K562 (cell line): ENCODE data around the gene IL31RA. TPM values are rescaled to one million over a fixed set of nuclear protein-coding genes. Genes with fewer than 3 reads are reported as not detected.

ENCODE experiments used
- ATAC-seq: fragments of 200-7000 bp; cut with Tn5 transposase; 3 replicates; pipeline ENCODE4 v1.9.1; 2020; ENCODE audit warnings: moderate library complexity
- BruUV-seq: library from RNA; stranded (reverse); fragments of 400-500 nt; replicated peaks from 2 replicates; lab custom pipeline; 2021; lab: Mats Ljungman, UMichigan
- CTCF ChIA-PET: fragments of 300-600 bp; formaldehyde crosslinking; extraction: SDS; loops from one replicate; lab custom pipeline; 2021; ENCODE audit warnings: low intra/inter-chr PET ratio; lab: Yijun Ruan, JAX
- POLR2A ChIA-PET: fragments of 300-600, 350-650 bp; sonication (Branson Sonifier 250); formaldehyde crosslinking; extraction: SDS; loops from one replicate; lab custom pipeline; 2021; ENCODE audit warnings: antibody characterized with exemption, inconsistent platforms; lab: Yijun Ruan, JAX
- DNase-seq, 4 experiments: peaks; one replicate each; pipeline versions ENCODE4 v3.0.0 to v3.0.0-alpha.2; 2011 to 2018; ENCODE audit warnings: low spot score in 3 of 4, mixed read lengths in 3 of 4; ENCODE audit errors: extremely low read depth in 1 of 4
- FAIRE-seq: peaks from 2 replicates; lab custom pipeline; 2011; peaks lifted over from hg19 to GRCh38; lab: Jason Lieb, UNC
- H2AFZ ChIP-seq: 2 replicates; pipeline ENCODE4 v1.6.0; 2011; ENCODE audit warnings: low read depth, low read length, control low read depth, inconsistent platforms
- H3K27ac ChIP-seq: fragments of 200-600 bp; 3 replicates; pipeline ENCODE4 v1.8.0; 2011; ENCODE audit warnings: low read depth, mild to moderate bottlenecking, control low read depth, inconsistent platforms, low read length, moderate library complexity, mixed read lengths; ENCODE audit errors: extremely low read depth
- H3K27me3 ChIP-seq, 2 experiments: fragments of 300-600 bp in 1 of 2; 2 replicates in 1 of 2; 3 replicates in 1 of 2; pipeline versions ENCODE4 v1.6.0 to v1.8.0; 2011; ENCODE audit warnings: inconsistent platforms in 2 of 2, low read length in 2 of 2, mild to moderate bottlenecking in 1 of 2, mixed read lengths in 1 of 2, moderate library complexity in 1 of 2; ENCODE audit not compliant: control insufficient read depth in 2 of 2, insufficient read depth in 2 of 2
- H3K36me3 ChIP-seq: fragments of 300-600 bp; 3 replicates; pipeline ENCODE4 v1.8.0; 2011; ENCODE audit warnings: mild to moderate bottlenecking, low read length, inconsistent platforms; ENCODE audit not compliant: control insufficient read depth, insufficient read depth
- H3K4me1 ChIP-seq, 2 experiments: fragments of 200-600 bp in 1 of 2; replicated peaks in 1 of 2; 2 replicates in 1 of 2; 3 replicates in 1 of 2; pipeline versions ENCODE4 v1.5.1 to v1.8.0; 2011; ENCODE audit warnings: inconsistent platforms in 2 of 2, low read length in 2 of 2, mild to moderate bottlenecking in 1 of 2, mixed read lengths in 1 of 2, moderate library complexity in 1 of 2; ENCODE audit not compliant: control insufficient read depth in 2 of 2, insufficient read depth in 2 of 2
- H3K4me2 ChIP-seq: 2 replicates; pipeline ENCODE4 v1.6.1; 2011; ENCODE audit warnings: low read length, control low read depth, inconsistent platforms, mixed read lengths; ENCODE audit not compliant: insufficient read depth
- H3K4me3 ChIP-seq: fragments of 200-600 bp; sonication (generic), shearing (Covaris generic); 2 replicates; pipeline ENCODE4 v1.5.1; 2016; ENCODE audit warnings: control low read depth, inconsistent platforms
- H3K79me2 ChIP-seq: fragments of 200-600 bp; 3 replicates; pipeline ENCODE4 v1.8.0; 2011; ENCODE audit warnings: low read length, inconsistent platforms; ENCODE audit not compliant: control insufficient read depth, insufficient read depth
- H3K9ac ChIP-seq, 2 experiments: 2 replicates each; pipeline versions ENCODE4 v1.6.0 to v1.6.1; 2011; ENCODE audit warnings: low read depth in 2 of 2, low read length in 2 of 2, control low read depth in 1 of 2, inconsistent platforms in 1 of 2, mild to moderate bottlenecking in 1 of 2, mixed read lengths in 1 of 2; ENCODE audit not compliant: insufficient read depth in 1 of 2
- H3K9me1 ChIP-seq: one replicate; pipeline ENCODE4 v1.6.0; 2011; ENCODE audit warnings: inconsistent platforms, mild to moderate bottlenecking, low read length, moderate library complexity; ENCODE audit not compliant: control insufficient read depth, insufficient read depth
- H3K9me3 ChIP-seq: replicated peaks from 2 replicates; pipeline ENCODE4 v1.5.1; 2011; ENCODE audit warnings: low read depth, low read length, inconsistent platforms; ENCODE audit not compliant: control insufficient read depth, insufficient read depth
- H4K20me1 ChIP-seq: replicated peaks from 2 replicates; pipeline ENCODE4 v1.6.1; 2011; ENCODE audit warnings: low read length, inconsistent platforms, mixed read lengths; ENCODE audit not compliant: control insufficient read depth, insufficient read depth
- ARID4B ChIP-seq: sonication (generic); formaldehyde crosslinking; IDR thresholded peaks from 2 replicates; pipeline ENCODE4 v1.8.0; 2022; ENCODE audit warnings: mild to moderate bottlenecking, missing genetic modification reagents
- FOXP1 ChIP-seq: sonication (generic); formaldehyde crosslinking; IDR thresholded peaks from 2 replicates; pipeline ENCODE4 v1.8.0; 2022; ENCODE audit warnings: mild to moderate bottlenecking, missing genetic modification reagents
- HMGXB4 ChIP-seq: sonication (generic); formaldehyde crosslinking; IDR thresholded peaks from 2 replicates; pipeline ENCODE4 v1.8.1; 2023; ENCODE audit warnings: mild to moderate bottlenecking, missing genetic modification reagents
- HNRNPL ChIP-seq: fragments of 200-400 bp; formaldehyde crosslinking; IDR thresholded peaks from 2 replicates; pipeline ENCODE4 v1.6.1; 2017; ENCODE audit warnings: low read depth, mild to moderate bottlenecking, low read length
- MLLT1 ChIP-seq, 2 experiments: fragments of 450-650 bp; IDR thresholded peaks; 2 replicates each; pipeline ENCODE4 v1.6.1; 2016
- PHB ChIP-seq: fragments of 250-450 bp; sonication (Bioruptor Pico); IDR thresholded peaks from 2 replicates; pipeline ENCODE4 v1.5.0; 2021
- SMARCB1 ChIP-seq: IDR thresholded peaks from 2 replicates; pipeline ENCODE4 v1.6.1; 2011; ENCODE audit warnings: improper control_type of control experiment, low read depth; ENCODE audit not compliant: insufficient read length
- U2AF2 ChIP-seq: fragments of 200-400 bp; formaldehyde crosslinking; optimal IDR thresholded peaks from 2 replicates; pipeline ENCODE3; 2017; ENCODE audit warnings: low read depth, mild to moderate bottlenecking, low read length
- USF2 ChIP-seq: sonication (generic); formaldehyde crosslinking; IDR thresholded peaks from 2 replicates; pipeline ENCODE4 v1.5.0; 2020; ENCODE audit warnings: missing genetic modification reagents
- ZNF165 ChIP-seq: fragments of 250-450 bp; sonication (Bioruptor Pico); IDR thresholded peaks from 2 replicates; pipeline ENCODE4 v1.4.0; 2020; ENCODE audit warnings: borderline replicate concordance
- ZNF217 ChIP-seq: sonication (generic); formaldehyde crosslinking; IDR thresholded peaks from 2 replicates; pipeline ENCODE4 v1.8.0; 2022; ENCODE audit warnings: mild to moderate bottlenecking, missing genetic modification reagents
- ZNF232 ChIP-seq: sonication (generic); formaldehyde crosslinking; IDR thresholded peaks from 2 replicates; pipeline ENCODE4 v1.8.0; 2022; ENCODE audit warnings: mild to moderate bottlenecking, missing genetic modification reagents
- ZNF584 ChIP-seq: fragments of 200-800 bp; sonication (Bioruptor generic); IDR thresholded peaks from 2 replicates; pipeline ENCODE4 v1.6.1; 2016; ENCODE audit warnings: low read depth, mild to moderate bottlenecking, missing genetic modification characterization, missing compliant biosample characterization
- WGBS: fragments of 100-300 bp; shearing (Covaris generic); methylation state at CpG from one replicate; pipeline ENCODE4 v1.1.6; 2016; ENCODE audit warnings: low coverage, mixed read lengths; ENCODE audit not compliant: insufficient coverage; ENCODE audit errors: missing lambda C conversion rate; 5-methylcytosine and 5-hydroxymethylcytosine counted together
- in situ Hi-C: fragments of 300-500 bp; cut with MboI; formaldehyde crosslinking; loops from 4 replicates; pipeline ENCODE4 v1.15.0; 2018; ENCODE audit warnings: inconsistent platforms, mixed read lengths
- intact Hi-C: fragments of 100-400 bp; cut with micrococcal nuclease; formaldehyde crosslinking; loops from 2 replicates; pipeline ENCODE4 v1.14.2; 2022
- polyA plus RNA-seq, 8 experiments: library from polyadenylated mRNA; depleted of rRNA in 4 of 8; stranded (reverse) in 5 of 8; unstranded in 3 of 8; fragments of >200 nt; fragmentation: Nextera tagmentation in 2 of 8; fragmentation: Illumina TruSeq in 1 of 8; extraction: Ambion mirVana in 2 of 8; extraction: Trizol in 1 of 8; gene quantifications; 2 replicates each; pipeline versions ENCODE4 v1.2.1 to v1.2.3, GENCODE V29; 2011 to 2014; ENCODE audit warnings: inconsistent platforms in 1 of 8, missing spikeins in 1 of 8
- total RNA-seq, 7 experiments: library from RNA; depleted of rRNA in 6 of 7; stranded (reverse); fragments of >200 nt in 6 of 7; fragmentation: Illumina TruSeq in 2 of 7; extraction: Trizol in 2 of 7; gene quantifications; 2 replicates each; pipeline versions ENCODE4 v1.2.1 to v1.2.3, GENCODE V29; 2011 to 2021; ENCODE audit warnings: low replicate concordance in 1 of 7

IL31RA gene
- total and polyA plus RNA-seq, 9 of the 15 experiments (the other 6 are each of a cell fraction or from before 2014, with no cell fraction given): not detected

- no peak for TF ChIP-seq FOXP1 (CRISPR knock-in tag)
- no peak for TF ChIP-seq USF2
- TF ChIP-seq ZNF232 (CRISPR knock-in tag): no peak
- TF ChIP-seq ZNF584 (CRISPR knock-in tag): no peak
- TF ChIP-seq ZNF217 (CRISPR knock-in tag): no peak
- TF ChIP-seq HNRNPL: no peak
These were observed 3.3 kb upstream of the IL31RA start (continued) for GRCh38 chr5:55847837-55848236.

DNA sequence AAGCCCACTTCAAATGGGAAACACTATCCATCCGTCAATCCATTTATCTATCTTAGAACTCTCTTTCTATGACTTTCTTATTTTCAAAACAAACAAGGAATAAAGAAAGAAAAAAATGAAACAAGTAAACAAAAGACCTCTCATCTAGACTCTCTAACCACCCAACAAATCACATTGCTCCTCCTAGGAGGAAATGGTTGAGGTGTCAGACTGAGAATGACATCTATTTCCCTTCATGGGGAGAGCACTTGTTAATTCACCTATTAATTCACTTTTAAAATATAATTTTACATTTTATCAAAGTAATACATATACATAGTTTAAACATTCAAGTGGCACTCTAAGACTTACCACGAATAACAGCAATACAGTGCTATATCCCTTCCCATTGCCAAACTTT lies 2.4 kb upstream of the IL31RA start:
- DNase-seq: no peak
- H3K36me3 ChIP-seq: no peaks in the 10 kb centered on the region
- peaks cover 0 to 7% of the 10 kb centered on the region in 2 experiments; a peak in 3 of 5 replicates for H3K27me3 ChIP-seq
- H2AFZ ChIP-seq: no peak overlapping the region
- H3K9ac ChIP-seq: no peak overlapping the region
- ChIA-PET POLR2A (no interaction called here), CTCF (no interaction called here)
- no peaks in the 10 kb centered on the region for H4K20me1 ChIP-seq
- in situ Hi-C loops (no loop called here), intact Hi-C loops (no loop called here)
- FAIRE-seq: no peak
- no peak overlapping the region for H3K27ac ChIP-seq
- no peaks in the 10 kb centered on the region for H3K79me2 ChIP-seq
- no peaks in the 10 kb centered on the region for H3K4me1 ChIP-seq
- H3K9me1 ChIP-seq: no peaks in the 10 kb centered on the region
- H3K4me3 ChIP-seq: no peak overlapping the region
- BruUV-seq: no TSS peak
- no peak for ATAC-seq
- no peaks in the 10 kb centered on the region for H3K9me3 ChIP-seq
- WGBS: 0% methylated on average over 2 of the region's 2 CpGs
- no peak overlapping the region for H3K4me2 ChIP-seq
- no peak for TF ChIP-seq HMGXB4 (CRISPR knock-in tag)
- no peak for TF ChIP-seq ZNF165 (CRISPR knock-in tag)
- no peak for TF ChIP-seq U2AF2
- no peak for TF ChIP-seq ARID4B (CRISPR knock-in tag)
- no peak for TF ChIP-seq SMARCB1
- no peak for TF ChIP-seq PHB
- TF ChIP-seq MLLT1 (IDR thresholded peaks at IDR 0.05): no peak
